Progenitor cell of endocrine pancreas (in vitro differentiated cells): Measurements from ENCODE around the gene IGSF9B. TPM values are rescaled to one million over a fixed set of nuclear protein-coding genes. Genes with fewer than 3 reads are reported as not detected.

Experiments
- DNase-seq: peaks from one replicate; pipeline ENCODE4 v3.0.0; 2021; ENCODE audit warnings: low spot score; ENCODE audit not compliant: unreplicated experiment
- H3K27ac Mint-ChIP-seq: 2 replicates; pipeline ENCODE4 v1.8.0; 2021; ENCODE audit warnings: mild to moderate bottlenecking, moderate library complexity, mixed read lengths
- H3K27me3 Mint-ChIP-seq: 2 replicates; pipeline ENCODE4 v1.8.0; 2021; ENCODE audit warnings: mixed read lengths
- H3K36me3 Mint-ChIP-seq: 2 replicates; pipeline ENCODE4 v1.8.0; 2022; ENCODE audit warnings: mixed read lengths; ENCODE audit not compliant: insufficient read depth
- H3K4me1 Mint-ChIP-seq: 2 replicates; pipeline ENCODE4 v1.8.0; 2021; ENCODE audit warnings: low read depth, mixed read lengths
- H3K4me3 Mint-ChIP-seq: 2 replicates; pipeline ENCODE4 v1.8.0; 2021; ENCODE audit warnings: low read depth, mild to moderate bottlenecking, moderate library complexity, mixed read lengths
- H3K9me3 Mint-ChIP-seq: 2 replicates; pipeline ENCODE4 v1.8.0; 2021; ENCODE audit warnings: low read depth, mixed read lengths
- total RNA-seq: library from RNA; stranded (reverse); gene quantifications from 2 replicates; pipeline ENCODE4 v1.2.1, GENCODE V29; 2021
- TF ChIP-seq, protein P1 (sequence below): fragments of 200-600 bp; sonication (generic); IDR thresholded peaks from one replicate; pipeline ENCODE4 v1.5.0; 2021; ENCODE audit warnings: antibody characterized with exemption, mild to moderate bottlenecking; ENCODE audit not compliant: unreplicated experiment

IGSF9B gene
- total RNA-seq, 1 donor from 2014 or later = 7.8 TPM

GRCh38 chr11:133942577-133942976 is 14.2 kb downstream of the IGSF9B start:
- Mint-ChIP-seq H3K27me3 (peaks cover 9% of the 10 kb centered on the region), H3K27ac (no peak overlapping the region), H3K4me3 (no peak overlapping the region), H3K4me1 (no peaks in the 10 kb centered on the region), H3K9me3 (peaks cover 6% of the 10 kb centered on the region), H3K36me3 (peaks cover 4% of the 10 kb centered on the region)
- no peak for DNase-seq
- TF ChIP-seq, protein P1, sequence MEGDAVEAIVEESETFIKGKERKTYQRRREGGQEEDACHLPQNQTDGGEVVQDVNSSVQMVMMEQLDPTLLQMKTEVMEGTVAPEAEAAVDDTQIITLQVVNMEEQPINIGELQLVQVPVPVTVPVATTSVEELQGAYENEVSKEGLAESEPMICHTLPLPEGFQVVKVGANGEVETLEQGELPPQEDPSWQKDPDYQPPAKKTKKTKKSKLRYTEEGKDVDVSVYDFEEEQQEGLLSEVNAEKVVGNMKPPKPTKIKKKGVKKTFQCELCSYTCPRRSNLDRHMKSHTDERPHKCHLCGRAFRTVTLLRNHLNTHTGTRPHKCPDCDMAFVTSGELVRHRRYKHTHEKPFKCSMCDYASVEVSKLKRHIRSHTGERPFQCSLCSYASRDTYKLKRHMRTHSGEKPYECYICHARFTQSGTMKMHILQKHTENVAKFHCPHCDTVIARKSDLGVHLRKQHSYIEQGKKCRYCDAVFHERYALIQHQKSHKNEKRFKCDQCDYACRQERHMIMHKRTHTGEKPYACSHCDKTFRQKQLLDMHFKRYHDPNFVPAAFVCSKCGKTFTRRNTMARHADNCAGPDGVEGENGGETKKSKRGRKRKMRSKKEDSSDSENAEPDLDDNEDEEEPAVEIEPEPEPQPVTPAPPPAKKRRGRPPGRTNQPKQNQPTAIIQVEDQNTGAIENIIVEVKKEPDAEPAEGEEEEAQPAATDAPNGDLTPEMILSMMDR = no peak

DNA sequence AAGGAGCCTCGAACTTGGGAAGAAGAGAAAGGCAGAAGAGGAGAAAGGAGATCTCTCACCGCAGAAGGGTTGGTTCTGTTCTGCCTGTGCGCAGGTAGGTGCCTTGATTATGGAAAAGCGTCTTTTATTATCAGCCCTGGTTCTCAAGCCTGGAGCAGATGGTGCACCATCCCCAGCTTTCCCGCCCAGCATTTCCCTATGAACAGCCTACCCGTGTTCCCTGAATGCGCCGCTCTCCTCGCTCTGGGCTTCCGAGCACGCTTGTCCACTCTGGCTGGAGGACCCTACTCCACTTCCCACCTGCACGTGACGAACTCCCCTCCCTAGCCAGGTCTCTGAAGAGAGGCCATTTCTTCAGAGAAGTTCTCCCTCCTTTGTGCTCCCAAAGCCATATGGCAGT is 15.2 kb downstream of the IGSF9B start:
- TF ChIP-seq, protein P1 = no peak
- Mint-ChIP-seq H3K36me3 (peaks cover 4% of the 10 kb centered on the region), H3K27ac (no peak overlapping the region), H3K9me3 (peaks cover 6% of the 10 kb centered on the region), H3K4me3 (no peak overlapping the region), H3K27me3 (peaks cover 3% of the 10 kb centered on the region), H3K4me1 (no peaks in the 10 kb centered on the region)
- DNase-seq = no peak

- Mint-ChIP-seq H3K4me1 (no peaks in the 10 kb centered on the region), H3K27ac (peak overlapping the region; percentile 7), H3K9me3 (peaks cover 6% of the 10 kb centered on the region), H3K36me3 (peaks cover 4% of the 10 kb centered on the region), H3K4me3 (no peak overlapping the region), H3K27me3 (no peaks in the 10 kb centered on the region)
- no peak for DNase-seq
- TF ChIP-seq, protein P1 = no peak
Observed at GRCh38 chr11:133940034-133940433, 16.7 kb downstream of the IGSF9B start.

DNA sequence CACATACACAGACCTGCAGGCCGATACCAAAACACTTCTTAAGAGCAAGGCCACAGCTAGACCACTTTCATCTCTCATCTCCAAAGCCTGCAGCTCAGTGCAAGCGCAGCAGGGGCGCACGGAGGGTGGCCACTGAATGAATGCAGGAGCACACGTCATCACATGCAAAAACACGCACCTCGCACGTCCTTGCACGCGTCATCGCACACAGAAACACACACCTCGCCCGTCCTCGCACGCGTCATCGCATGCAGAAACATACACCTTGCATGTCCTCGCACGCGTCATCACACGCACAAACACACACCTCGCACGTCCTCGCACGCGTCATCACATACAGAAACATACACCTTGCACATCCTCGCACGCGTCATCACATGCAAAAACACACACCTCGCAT is 17.2 kb downstream of the IGSF9B start:
- no peak for DNase-seq
- Mint-ChIP-seq H3K4me1 (peaks cover 2% of the 10 kb centered on the region), H3K9me3 (peaks cover 6% of the 10 kb centered on the region), H3K4me3 (no peak overlapping the region), H3K27ac (peak overlapping the region; percentile 7), H3K36me3 (peaks cover 5% of the 10 kb centered on the region), H3K27me3 (no peaks in the 10 kb centered on the region)
- TF ChIP-seq, protein P1 = no peak

DNA sequence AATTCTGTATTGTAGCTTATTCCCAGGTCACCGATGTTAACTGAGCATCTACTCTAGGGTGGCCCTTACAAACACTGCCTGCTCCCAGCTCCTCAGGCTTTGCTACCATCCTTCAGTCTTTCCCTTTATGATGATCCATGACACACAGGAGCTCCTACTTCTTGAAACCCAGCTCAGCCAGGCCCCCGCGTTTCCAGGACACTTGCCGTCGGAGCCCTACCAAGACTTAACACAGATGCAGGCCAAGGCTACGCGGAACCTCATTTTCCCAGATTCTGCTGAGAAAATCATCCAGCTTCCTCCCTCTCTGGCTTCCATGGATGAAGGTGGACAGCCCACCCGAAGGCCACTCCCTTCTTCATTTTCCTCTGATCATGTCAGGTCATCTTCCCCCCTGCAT is 18.6 kb downstream of the IGSF9B start:
- Mint-ChIP-seq H3K36me3 (peaks cover 5% of the 10 kb centered on the region), H3K27me3 (no peaks in the 10 kb centered on the region), H3K4me1 (peaks cover 2% of the 10 kb centered on the region), H3K9me3 (peaks cover 6% of the 10 kb centered on the region), H3K4me3 (no peak overlapping the region), H3K27ac (no peak overlapping the region)
- DNase-seq = no peak
- TF ChIP-seq, protein P1 = no peak
